Gastrocnemius medialis (tissue), 4 donors: ENCODE data around the gene WWOX.

Source experiments
- POLR2A ChIP-seq, 2 donors: fragments of 450-650 bp; IDR thresholded peaks; one replicate each; pipeline ENCODE4 v1.6.1; 2017; ENCODE audit warnings: antibody characterized with exemption in 2 of 2, mild to moderate bottlenecking in 2 of 2, moderate library complexity in 2 of 2
- TF ChIP-seq, protein P1 (sequence below), 5 experiments: fragments of 450-650 bp in 3 of 5; fragments of 200-600 bp in 2 of 5; sonication (generic) in 2 of 5; IDR thresholded peaks in 4 of 5; conservative IDR thresholded peaks in 1 of 5; 1 replicate in 4 of 5; 2 replicates in 1 of 5; pipeline ENCODE4 v1.5.1; 2016 to 2019; ENCODE audit warnings: antibody characterized with exemption in 5 of 5, mild to moderate bottlenecking in 3 of 5, moderate library complexity in 3 of 5

GRCh38 chr16:78224342-78224741 is 124.9 kb downstream of the WWOX start:
- TF ChIP-seq, protein P1, sequence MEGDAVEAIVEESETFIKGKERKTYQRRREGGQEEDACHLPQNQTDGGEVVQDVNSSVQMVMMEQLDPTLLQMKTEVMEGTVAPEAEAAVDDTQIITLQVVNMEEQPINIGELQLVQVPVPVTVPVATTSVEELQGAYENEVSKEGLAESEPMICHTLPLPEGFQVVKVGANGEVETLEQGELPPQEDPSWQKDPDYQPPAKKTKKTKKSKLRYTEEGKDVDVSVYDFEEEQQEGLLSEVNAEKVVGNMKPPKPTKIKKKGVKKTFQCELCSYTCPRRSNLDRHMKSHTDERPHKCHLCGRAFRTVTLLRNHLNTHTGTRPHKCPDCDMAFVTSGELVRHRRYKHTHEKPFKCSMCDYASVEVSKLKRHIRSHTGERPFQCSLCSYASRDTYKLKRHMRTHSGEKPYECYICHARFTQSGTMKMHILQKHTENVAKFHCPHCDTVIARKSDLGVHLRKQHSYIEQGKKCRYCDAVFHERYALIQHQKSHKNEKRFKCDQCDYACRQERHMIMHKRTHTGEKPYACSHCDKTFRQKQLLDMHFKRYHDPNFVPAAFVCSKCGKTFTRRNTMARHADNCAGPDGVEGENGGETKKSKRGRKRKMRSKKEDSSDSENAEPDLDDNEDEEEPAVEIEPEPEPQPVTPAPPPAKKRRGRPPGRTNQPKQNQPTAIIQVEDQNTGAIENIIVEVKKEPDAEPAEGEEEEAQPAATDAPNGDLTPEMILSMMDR (IDR thresholded peaks at IDR 0.05 in 4 of 5, conservative IDR thresholded peaks at IDR 0.05 in 1 of 5) = no peak
- TF ChIP-seq POLR2A (IDR thresholded peaks at IDR 0.05) = no peak
